ENCODE results near the gene TCF4.

GRCh38 chr18:55316486-55317184 is 271.4 kb downstream of the TCF4 start:
- no peak for TF ChIP-seq CTCF (IDR thresholded peaks at IDR 0.05)
- no peak for TF ChIP-seq POLR2AphosphoS5 (IDR thresholded peaks at IDR 0.05)
- TF ChIP-seq POLR2A (IDR thresholded peaks at IDR 0.05) = no peak
- no peak for TF ChIP-seq EP300 (IDR thresholded peaks at IDR 0.05; ENCODE audit: low read depth)
